HG03575 (cell line): ENCODE data around the gene FOXL2.

Experiments used
- ATAC-seq: cut with Tn5 transposase; IDR thresholded peaks from one replicate; pipeline ENCODE4 v1.9.1; 2021; ENCODE audit not compliant: unreplicated experiment, insufficient number of reproducible peaks, low FRiP score; ENCODE audit errors: extremely low read depth

Gene FOXL2

DNA sequence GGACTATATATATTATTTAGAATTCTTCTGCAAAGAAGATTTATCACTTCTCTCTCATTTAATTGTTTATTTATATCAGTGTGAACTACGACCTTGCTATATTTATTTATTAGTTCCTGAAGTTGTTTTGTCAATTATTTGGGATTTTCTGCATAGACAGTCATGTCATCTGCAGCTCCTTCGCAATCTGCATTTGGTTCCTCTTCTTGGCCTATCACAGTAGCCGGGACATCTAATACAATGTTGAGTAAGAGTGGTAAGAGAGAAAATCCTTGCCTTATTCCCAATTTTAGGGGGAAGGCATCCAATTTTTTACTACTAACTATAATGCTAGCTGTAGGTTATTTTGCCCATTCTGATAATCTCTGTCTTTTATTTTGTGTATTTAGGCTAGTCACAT lies 39.4 kb downstream of the FOXL2 start:
- ATAC-seq, result no peak

DNA sequence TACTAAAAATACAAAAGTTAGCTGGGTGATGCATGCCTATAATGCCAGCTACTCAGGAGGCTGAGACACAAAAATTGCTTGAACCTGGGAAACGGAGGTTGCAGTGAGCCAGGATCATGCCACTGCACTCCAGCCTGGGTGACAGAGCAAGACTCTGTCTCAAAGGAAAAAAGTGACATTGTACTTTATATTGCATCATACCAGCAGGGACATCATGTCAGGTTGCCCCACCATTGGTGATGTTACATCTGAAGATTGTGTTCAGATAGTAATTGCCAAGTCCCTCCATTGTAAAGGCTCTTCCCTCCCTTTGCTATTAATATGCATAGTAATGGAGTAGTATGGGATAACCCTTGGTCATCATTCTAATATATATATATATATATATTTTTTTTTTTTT lies 44.8 kb downstream of the FOXL2 start:
- no peak for ATAC-seq

DNA sequence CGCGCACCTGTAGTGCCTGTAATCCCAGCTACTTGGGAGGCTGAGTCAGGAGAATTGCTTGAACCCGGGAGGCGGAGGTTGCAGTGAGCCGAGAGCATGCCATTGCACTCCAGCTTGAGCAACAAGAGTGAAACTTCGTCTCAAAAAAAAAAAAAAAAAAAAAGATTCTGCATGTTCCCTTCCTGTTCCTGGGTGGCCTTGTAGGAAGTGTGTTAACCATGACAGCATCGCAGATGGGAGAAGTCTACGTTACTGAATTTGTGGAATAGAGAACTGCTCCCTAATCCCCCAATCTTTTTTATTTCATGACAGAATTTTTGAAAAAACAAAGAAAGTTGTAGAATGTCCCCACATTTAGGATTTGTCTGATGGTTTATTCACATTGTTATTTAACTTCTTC lies 45.4 kb downstream of the FOXL2 start:
- no peak for ATAC-seq

DNA sequence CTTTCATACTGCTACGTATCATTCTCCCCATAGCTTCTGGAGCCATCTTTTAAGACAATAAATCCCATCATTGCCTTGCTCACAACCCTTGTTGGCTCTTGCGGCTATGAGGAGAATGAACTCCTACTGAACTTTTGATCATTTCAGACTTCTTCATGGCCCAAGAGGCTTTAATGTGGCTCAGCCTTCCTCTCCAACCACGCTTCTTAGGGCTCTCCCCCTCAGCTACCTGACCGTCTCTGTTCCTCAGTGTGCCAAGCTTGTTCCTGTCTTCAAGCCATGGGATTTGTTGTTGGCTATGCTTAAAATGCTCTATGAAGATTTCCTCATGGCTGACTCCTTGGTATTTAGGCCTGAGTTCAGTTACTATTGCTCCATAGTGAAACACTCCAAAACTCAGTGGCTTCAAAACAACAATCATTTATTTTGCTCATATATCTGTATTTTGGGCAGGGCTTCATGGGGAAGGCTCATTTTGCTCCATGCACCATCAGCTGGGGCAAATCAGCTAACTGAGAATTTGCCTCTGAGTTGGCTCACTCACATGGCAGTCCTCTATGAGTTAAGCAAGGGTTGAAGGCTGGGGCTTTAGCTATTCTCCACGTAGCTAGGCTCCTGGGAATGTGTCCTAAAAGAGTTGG lies 47.5 kb downstream of the FOXL2 start:
- ATAC-seq, result no peak

DNA sequence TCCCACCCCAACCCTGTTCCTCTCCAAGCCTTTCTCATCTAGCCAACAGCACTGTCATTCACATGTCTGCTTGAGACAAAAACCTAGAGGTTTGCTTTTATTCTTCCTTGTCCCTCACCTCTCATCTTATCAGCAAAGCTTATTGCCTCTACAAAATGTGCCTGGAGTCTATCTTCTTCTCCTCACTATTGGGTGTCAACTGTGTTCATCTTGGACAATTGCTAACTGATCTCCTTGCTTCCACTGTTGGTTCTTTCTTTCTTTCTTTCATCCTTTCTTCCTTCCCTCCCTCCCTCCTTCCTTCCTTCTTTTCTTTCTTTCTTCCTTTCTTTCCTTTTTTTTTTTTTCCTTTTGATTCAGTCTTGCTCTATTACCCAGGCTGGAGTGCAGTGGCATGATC lies 48.2 kb downstream of the FOXL2 start:
- no peak for ATAC-seq

DNA sequence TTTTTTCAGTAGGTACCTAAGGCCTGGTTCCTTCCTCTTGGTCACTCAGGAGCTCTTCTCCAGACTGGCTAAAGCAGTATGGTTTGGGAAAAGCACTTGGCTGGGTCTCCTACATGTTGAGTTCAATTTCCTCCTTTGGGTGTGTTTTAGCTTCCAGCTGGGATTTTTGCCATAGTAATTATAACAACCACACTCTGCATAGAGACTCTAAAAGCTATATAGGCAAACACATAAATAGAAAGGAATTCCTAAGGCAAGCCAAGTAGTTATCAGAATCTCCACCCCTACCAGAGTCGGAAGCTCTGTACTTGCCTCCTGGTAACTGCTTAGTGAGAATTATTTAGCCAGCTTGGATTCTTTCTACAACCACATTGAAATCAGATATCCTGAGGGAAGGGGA lies 48.6 kb downstream of the FOXL2 start:
- no peak for ATAC-seq
